Endodermal cell (in vitro differentiated cells): Measurements from ENCODE around the gene EIF2AK2. TPM values are rescaled to one million over a fixed set of nuclear protein-coding genes. Genes with fewer than 3 reads are reported as not detected.
A peak's percentile ranks its signal among the peaks of the same experiment; 100 is the strongest.

Source experiments
- DNase-seq: peaks from one replicate; pipeline ENCODE4 v3.0.0-alpha.2; 2017
- H3K27ac ChIP-seq: 2 replicates; pipeline ENCODE4 v1.5.1; 2013; ENCODE audit warnings: mild to moderate bottlenecking, low read depth, low read length, moderate library complexity
- H3K27me3 ChIP-seq: 2 replicates; pipeline ENCODE4 v1.6.1; 2013; ENCODE audit warnings: mild to moderate bottlenecking, low read length, moderate library complexity; ENCODE audit not compliant: insufficient read depth, control insufficient read depth, poor library complexity, severe bottlenecking
- H3K36me3 ChIP-seq: 2 replicates; pipeline ENCODE4 v1.7.0; 2013; ENCODE audit warnings: mild to moderate bottlenecking, low read length, moderate library complexity; ENCODE audit not compliant: control insufficient read depth, insufficient read depth
- H3K4me1 ChIP-seq: one replicate; pipeline ENCODE4 v1.7.0; 2013; ENCODE audit warnings: low read length; ENCODE audit not compliant: control insufficient read depth, insufficient read depth
- H3K4me3 ChIP-seq: 2 replicates; pipeline ENCODE4 v1.5.1; 2013; ENCODE audit warnings: mild to moderate bottlenecking, low read length, moderate library complexity
- H3K9ac ChIP-seq: 2 replicates; pipeline ENCODE4 v1.6.1; 2013; ENCODE audit warnings: mild to moderate bottlenecking, low read length, moderate library complexity; ENCODE audit not compliant: poor library complexity, severe bottlenecking; ENCODE audit errors: extremely low read depth
- H3K9me3 ChIP-seq: 2 replicates; pipeline ENCODE4 v1.6.1; 2013; ENCODE audit warnings: mild to moderate bottlenecking, low read length, moderate library complexity; ENCODE audit not compliant: control insufficient read depth
- H3K27ac Mint-ChIP-seq: 2 replicates; pipeline ENCODE4 v1.8.0; 2020; ENCODE audit warnings: mixed read lengths
- H3K27me3 Mint-ChIP-seq: 2 replicates; pipeline ENCODE4 v1.8.0; 2021; ENCODE audit warnings: mild to moderate bottlenecking, mixed read lengths; ENCODE audit not compliant: insufficient read depth
- H3K36me3 Mint-ChIP-seq: 2 replicates; pipeline ENCODE4 v1.8.0; 2020; ENCODE audit warnings: low read depth, mixed read lengths
- H3K4me1 Mint-ChIP-seq: 2 replicates; pipeline ENCODE4 v1.8.0; 2020; ENCODE audit warnings: mixed read lengths
- H3K4me3 Mint-ChIP-seq: 2 replicates; pipeline ENCODE4 v1.8.0; 2020; ENCODE audit warnings: mild to moderate bottlenecking, moderate library complexity, mixed read lengths
- H3K9me3 Mint-ChIP-seq: 2 replicates; pipeline ENCODE4 v1.8.0; 2020; ENCODE audit warnings: mild to moderate bottlenecking, mixed read lengths
- CTCF ChIP-seq: fragments of 200-600 bp; sonication (generic); conservative IDR thresholded peaks from 2 replicates; pipeline ENCODE4 v1.5.0; 2021; ENCODE audit warnings: antibody characterized with exemption, mild to moderate bottlenecking
- WGBS, 2 experiments: methylation state at CpG; one replicate each; pipeline versions ENCODE4 v1.1.5 to v1.1.7; 2013; ENCODE audit warnings: missing lambda C conversion rate in 2 of 2, mixed read lengths in 1 of 2; ENCODE audit not compliant: insufficient coverage in 1 of 2, insufficient read length in 1 of 2; 5-methylcytosine and 5-hydroxymethylcytosine counted together
- total RNA-seq, 2 donors: library from RNA; stranded (reverse); fragmentation: NEBNext Ultra II Directional in 1 of 2; extraction: Animal tissue kit (Norgen Biotek cat#: 25700) in 1 of 2; gene quantifications; 2 replicates in 1 of 2; 3 replicates in 1 of 2; pipeline ENCODE4 v1.2.1, GENCODE V29; 2021

EIF2AK2 gene
- total RNA-seq, 2 donors from 2014 or later, result 35.4 to 41.2 TPM

GRCh38 chr2:37192551-37192950, 35.8 kb upstream of the EIF2AK2 start:
- Mint-ChIP-seq H3K27ac (peak overlapping the region; percentile 74), H3K27me3 (no peaks in the 10 kb centered on the region), H3K4me1 (peaks cover 31% of the 10 kb centered on the region), H3K36me3 (no peaks in the 10 kb centered on the region), H3K9me3 (peaks cover 3% of the 10 kb centered on the region), H3K4me3 (no peak overlapping the region)
- H3K27ac ChIP-seq, result no peak overlapping the region
- no peaks in the 10 kb centered on the region for H3K36me3 ChIP-seq
- no peaks in the 10 kb centered on the region for H3K9me3 ChIP-seq
- peaks cover 11% of the 10 kb centered on the region for H3K4me1 ChIP-seq
- H3K9ac ChIP-seq, result no peak overlapping the region
- H3K27me3 ChIP-seq, result no peaks in the 10 kb centered on the region
- TF ChIP-seq CTCF, result no peak
- H3K4me3 ChIP-seq, result no peak overlapping the region
- DNase-seq, result no peak
- 75% methylated on average over 1 of the region's 1 CpG; no CpG with 5 or more reads in 1 of the 2 experiments for WGBS, 2 experiments

- DNase-seq, result peak; percentile 71
- H3K27ac ChIP-seq, result no peak overlapping the region
- H3K9ac ChIP-seq, result no peak overlapping the region
- H3K4me3 Mint-ChIP-seq, result no peak overlapping the region
- H3K36me3 ChIP-seq, result no peaks in the 10 kb centered on the region
- no peak overlapping the region for H3K27ac Mint-ChIP-seq
- H3K4me3 ChIP-seq, result no peak overlapping the region
- H3K27me3 ChIP-seq, result no peaks in the 10 kb centered on the region
- H3K27me3 Mint-ChIP-seq, result no peaks in the 10 kb centered on the region
- peaks cover 11% of the 10 kb centered on the region for H3K4me1 ChIP-seq
- 77 to 83% methylated on average over 2 to 6 of the region's 6 CpGs for WGBS, 2 experiments
- TF ChIP-seq CTCF, result no peak
- no peaks in the 10 kb centered on the region for H3K9me3 ChIP-seq
- H3K36me3 Mint-ChIP-seq, result no peaks in the 10 kb centered on the region
- H3K4me1 Mint-ChIP-seq, result peaks cover 31% of the 10 kb centered on the region
- H3K9me3 Mint-ChIP-seq, result peaks cover 3% of the 10 kb centered on the region
These were observed 35.0 kb upstream of the EIF2AK2 start for GRCh38 chr2:37191747-37192146.

GRCh38 chr2:37191253-37191652, 34.5 kb upstream of the EIF2AK2 start:
- Histone ChIP-seq H3K4me3 (no peak overlapping the region), H3K36me3 (no peaks in the 10 kb centered on the region), H3K9me3 (no peaks in the 10 kb centered on the region), H3K4me1 (peaks cover 11% of the 10 kb centered on the region), H3K27me3 (no peaks in the 10 kb centered on the region), H3K27ac (no peak overlapping the region), H3K9ac (no peak overlapping the region)
- Mint-ChIP-seq H3K36me3 (no peaks in the 10 kb centered on the region), H3K4me3 (no peak overlapping the region), H3K27ac (peak overlapping the region; percentile 24), H3K27me3 (no peaks in the 10 kb centered on the region), H3K4me1 (peaks cover 31% of the 10 kb centered on the region), H3K9me3 (peaks cover 2% of the 10 kb centered on the region)
- DNase-seq, result peak; percentile 70
- 84 to 86% methylated on average over 2 to 4 of the region's 4 CpGs for WGBS, 2 experiments
- TF ChIP-seq CTCF, result no peak
